Trophoblast cell (in vitro differentiated cells and primary cell): ENCODE measurements around the gene TTLL10.

Experiments used
- DNase-seq, 2 donors: peaks; one replicate each; pipeline ENCODE4 v3.0.0-alpha.2; 2016
- H2AFZ ChIP-seq: 2 replicates; pipeline ENCODE4 v1.6.1; 2013; ENCODE audit warnings: low read length, moderate library complexity, mild to moderate bottlenecking; ENCODE audit not compliant: insufficient read depth, poor library complexity
- H2AK5ac ChIP-seq: 2 replicates; pipeline ENCODE4 v1.6.1; 2013; ENCODE audit warnings: mild to moderate bottlenecking, low read length
- H2BK120ac ChIP-seq: 2 replicates; pipeline ENCODE4 v1.6.1; 2013; ENCODE audit warnings: low read length, mild to moderate bottlenecking, moderate library complexity; ENCODE audit not compliant: insufficient read depth, poor library complexity
- H2BK12ac ChIP-seq: 2 replicates; pipeline ENCODE4 v1.6.1; 2013; ENCODE audit warnings: mild to moderate bottlenecking, low read length, moderate library complexity
- H2BK5ac ChIP-seq: 2 replicates; pipeline ENCODE4 v1.6.1; 2013; ENCODE audit warnings: low read length, low read depth, moderate library complexity, mild to moderate bottlenecking; ENCODE audit not compliant: poor library complexity
- H3K14ac ChIP-seq: 2 replicates; pipeline ENCODE4 v1.6.1; 2013; ENCODE audit warnings: mild to moderate bottlenecking, low read length
- H3K18ac ChIP-seq: 2 replicates; pipeline ENCODE4 v1.6.1; 2013; ENCODE audit warnings: mild to moderate bottlenecking, low read length
- H3K23ac ChIP-seq: 2 replicates; pipeline ENCODE4 v1.6.1; 2013; ENCODE audit warnings: low read length
- H3K27ac ChIP-seq: 2 replicates; pipeline ENCODE4 v1.5.1; 2013; ENCODE audit warnings: low read depth, mild to moderate bottlenecking, inconsistent platforms, low read length, moderate library complexity
- H3K27me3 ChIP-seq: 2 replicates; pipeline ENCODE4 v1.6.1; 2013; ENCODE audit warnings: inconsistent platforms, mild to moderate bottlenecking, low read length, moderate library complexity; ENCODE audit not compliant: insufficient read depth
- H3K36me3 ChIP-seq, 2 experiments: 1 replicate in 1 of 2; 2 replicates in 1 of 2; pipeline ENCODE4 v1.6.1; 2013; ENCODE audit warnings: low read length in 2 of 2, mild to moderate bottlenecking in 2 of 2, moderate library complexity in 1 of 2; ENCODE audit not compliant: insufficient read depth in 2 of 2, control insufficient read depth in 1 of 2
- H3K4ac ChIP-seq: 2 replicates; pipeline ENCODE4 v1.6.1; 2013; ENCODE audit warnings: low read depth, mild to moderate bottlenecking, low read length, moderate library complexity
- H3K4me1 ChIP-seq, 2 experiments: 1 replicate in 1 of 2; 2 replicates in 1 of 2; pipeline ENCODE4 v1.6.1; 2013; ENCODE audit warnings: low read length in 2 of 2, mild to moderate bottlenecking in 2 of 2, moderate library complexity in 1 of 2; ENCODE audit not compliant: insufficient read depth in 2 of 2, control insufficient read depth in 1 of 2
- H3K4me2 ChIP-seq: 2 replicates; pipeline ENCODE4 v1.6.1; 2013; ENCODE audit warnings: inconsistent platforms, mild to moderate bottlenecking, low read length, moderate library complexity
- H3K4me3 ChIP-seq: 2 replicates; pipeline ENCODE4 v1.5.1; 2013; ENCODE audit warnings: mild to moderate bottlenecking, low read depth, low read length, inconsistent platforms
- H3K79me1 ChIP-seq: one replicate; pipeline ENCODE4 v1.6.1; 2013; ENCODE audit warnings: low read length
- H3K79me2 ChIP-seq: 2 replicates; pipeline ENCODE4 v1.6.1; 2013; ENCODE audit warnings: low read length, mild to moderate bottlenecking; ENCODE audit not compliant: control insufficient read depth, insufficient read depth, poor library complexity
- H3K9ac ChIP-seq: 2 replicates; pipeline ENCODE4 v1.6.1; 2013; ENCODE audit warnings: mild to moderate bottlenecking, low read length
- H3K9me3 ChIP-seq: 2 replicates; pipeline ENCODE4 v1.6.1; 2013; ENCODE audit warnings: low read depth, mild to moderate bottlenecking, control low read depth, inconsistent platforms, low read length; ENCODE audit not compliant: insufficient read depth
- H4K12ac ChIP-seq: 2 replicates; pipeline ENCODE4 v1.6.1; 2013; ENCODE audit warnings: low read depth, mild to moderate bottlenecking, low read length, moderate library complexity
- H4K8ac ChIP-seq: 2 replicates; pipeline ENCODE4 v1.6.1; 2013; ENCODE audit warnings: low read depth, mild to moderate bottlenecking, low read length, moderate library complexity
- H4K91ac ChIP-seq: one replicate; pipeline ENCODE4 v1.6.1; 2013; ENCODE audit warnings: low read depth, mild to moderate bottlenecking, low read length, moderate library complexity
- WGBS: extraction: QIAGEN DNeasy Blood & Tissue Kit; methylation state at CpG from one replicate; pipeline ENCODE4 v1.1.7; 2013; ENCODE audit warnings: missing lambda C conversion rate; ENCODE audit not compliant: insufficient read length, insufficient coverage; ENCODE audit errors: extremely low coverage; 5-methylcytosine and 5-hydroxymethylcytosine counted together

Gene TTLL10

DNA sequence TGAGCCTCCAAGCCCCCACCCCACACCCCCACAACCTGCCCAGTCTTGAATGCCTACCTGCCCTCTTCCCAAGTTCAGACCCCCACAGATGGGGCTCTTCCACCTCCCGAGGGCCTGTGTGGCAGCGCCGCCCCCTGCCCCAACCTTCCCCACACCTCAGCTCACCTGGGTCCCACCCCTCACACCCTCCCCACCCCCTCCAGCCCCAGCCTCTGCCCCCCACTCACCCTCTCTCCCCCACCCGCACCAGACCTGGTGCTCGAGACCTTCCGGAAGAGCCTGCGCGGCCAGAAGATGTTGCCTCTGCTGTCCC is 23.5 kb downstream of the TTLL10 start:
- no peak overlapping the region for H3K14ac ChIP-seq
- H3K79me1 ChIP-seq: peaks cover 1% of the 10 kb centered on the region
- H2AFZ ChIP-seq: no peak overlapping the region
- no peaks in the 10 kb centered on the region for H3K79me2 ChIP-seq
- no peak overlapping the region for H3K18ac ChIP-seq
- H3K9ac ChIP-seq: no peak overlapping the region
- H2AK5ac ChIP-seq: no peak overlapping the region
- H2BK5ac ChIP-seq: no peak overlapping the region
- H2BK120ac ChIP-seq: no peak overlapping the region
- H3K27me3 ChIP-seq: peaks cover 14% of the 10 kb centered on the region
- no CpG with 5 or more reads among the region's 8 CpGs for WGBS
- no peak overlapping the region for H4K8ac ChIP-seq
- no peak overlapping the region for H3K27ac ChIP-seq
- H4K12ac ChIP-seq: no peak overlapping the region
- H3K9me3 ChIP-seq: peaks cover 11% of the 10 kb centered on the region
- no peak overlapping the region for H3K4me2 ChIP-seq
- H3K4me3 ChIP-seq: no peak overlapping the region
- DNase-seq: no peak
- H2BK12ac ChIP-seq: no peak overlapping the region
- no peak overlapping the region for H3K23ac ChIP-seq
- peaks cover 0 to 3% of the 10 kb centered on the region in 2 experiments for H3K4me1 ChIP-seq
- H3K36me3 ChIP-seq: no peaks in the 10 kb centered on the region
- H3K4ac ChIP-seq: no peak overlapping the region
- H4K91ac ChIP-seq: no peak overlapping the region

DNA sequence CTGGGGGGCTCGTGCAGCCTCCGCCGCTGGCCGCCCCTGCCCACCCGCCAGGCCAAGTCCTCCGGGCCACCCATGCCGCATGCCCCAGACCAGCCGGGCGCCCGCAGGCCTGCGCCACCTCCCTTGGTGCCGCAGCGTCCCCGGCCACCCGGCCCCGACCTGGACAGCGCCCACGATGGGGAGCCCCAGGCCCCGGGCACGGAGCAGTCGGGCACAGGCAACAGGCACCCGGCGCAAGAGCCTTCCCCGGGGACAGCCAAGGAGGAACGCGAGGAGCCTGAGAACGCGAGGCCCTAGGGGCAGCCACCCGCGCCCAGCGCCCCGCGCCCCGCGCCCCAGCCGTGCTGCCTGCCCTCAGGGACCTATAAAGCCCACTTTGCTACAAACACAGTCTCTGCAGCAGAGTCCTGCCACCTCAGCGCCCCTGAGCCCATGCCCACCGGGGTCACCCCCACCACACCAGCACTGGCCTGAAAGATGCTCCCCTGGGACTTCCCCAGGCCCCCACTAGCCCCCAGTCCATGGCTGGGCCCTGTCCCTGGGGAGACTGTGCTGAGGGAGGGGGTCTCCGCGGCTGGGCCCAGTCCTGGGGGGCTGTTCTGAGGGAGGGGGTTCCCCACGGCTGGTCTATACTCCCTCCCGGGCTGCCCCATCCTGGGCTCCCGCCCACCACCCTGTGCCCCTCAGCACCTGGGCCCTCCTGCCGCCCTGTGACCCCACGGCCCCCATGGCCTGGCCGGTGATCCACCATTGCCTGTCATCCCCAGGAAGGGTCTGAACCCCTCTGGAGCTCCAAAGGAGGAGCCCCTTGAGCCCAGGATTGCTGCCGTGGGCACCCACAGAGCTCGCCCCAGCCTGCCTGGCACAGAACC is 24.1 kb downstream of the TTLL10 start:
- H2BK12ac ChIP-seq: no peak overlapping the region
- H3K9ac ChIP-seq: no peak overlapping the region
- H3K18ac ChIP-seq: no peak overlapping the region
- H4K8ac ChIP-seq: no peak overlapping the region
- H3K9me3 ChIP-seq: peaks cover 11% of the 10 kb centered on the region
- H2BK5ac ChIP-seq: no peak overlapping the region
- H4K91ac ChIP-seq: no peak overlapping the region
- H3K4me1 ChIP-seq: peaks cover 0 to 3% of the 10 kb centered on the region in 2 experiments
- peaks cover 14% of the 10 kb centered on the region for H3K27me3 ChIP-seq
- no peak overlapping the region for H4K12ac ChIP-seq
- no peak overlapping the region for H3K27ac ChIP-seq
- no peak overlapping the region for H3K23ac ChIP-seq
- no CpG with 5 or more reads among the region's 48 CpGs for WGBS
- no peaks in the 10 kb centered on the region for H3K79me2 ChIP-seq
- H3K14ac ChIP-seq: no peak overlapping the region
- H2AFZ ChIP-seq: no peak overlapping the region
- no peak overlapping the region for H3K4ac ChIP-seq
- H3K4me3 ChIP-seq: no peak overlapping the region
- H3K4me2 ChIP-seq: no peak overlapping the region
- no peak overlapping the region for H2BK120ac ChIP-seq
- no peak for DNase-seq
- H3K79me1 ChIP-seq: peaks cover 1% of the 10 kb centered on the region
- no peaks in the 10 kb centered on the region for H3K36me3 ChIP-seq
- no peak overlapping the region for H2AK5ac ChIP-seq

DNA sequence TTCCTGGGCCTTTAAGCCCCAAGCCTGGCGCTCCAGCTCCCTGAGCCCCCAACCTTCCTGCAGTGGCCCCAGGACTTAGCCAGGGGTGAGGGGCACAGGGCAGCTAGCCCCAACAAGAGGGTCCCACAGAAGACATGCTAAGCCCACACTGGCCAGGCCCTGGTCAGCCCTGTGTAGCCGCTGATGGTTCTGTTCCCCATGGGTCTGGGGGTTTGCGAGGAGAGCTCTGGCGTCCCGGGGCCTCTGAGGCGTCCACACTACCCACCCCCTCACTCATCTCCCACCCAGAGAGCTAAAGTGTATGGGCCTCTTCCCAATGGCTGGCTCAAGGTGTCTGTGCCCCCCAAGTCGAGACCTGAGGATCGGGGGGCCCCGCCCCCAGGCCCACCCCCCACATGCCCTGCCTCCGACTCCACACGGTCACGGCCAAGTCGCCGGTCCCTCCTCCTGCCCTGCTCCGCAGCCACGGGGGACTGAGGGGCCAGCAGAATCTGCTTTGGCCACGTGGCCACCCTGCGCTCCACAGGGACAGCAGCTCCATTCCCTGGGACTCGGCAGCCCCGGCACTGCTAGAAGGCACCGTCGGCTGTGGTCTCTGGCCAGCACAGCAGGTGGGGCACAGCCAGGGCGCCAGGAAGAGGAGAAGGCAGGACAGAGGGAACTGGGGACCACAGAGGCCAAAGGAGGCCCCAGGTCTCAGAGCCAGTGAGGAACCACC is 24.9 kb downstream of the TTLL10 start:
- Histone ChIP-seq H2BK12ac (no peak overlapping the region), H4K12ac (no peak overlapping the region), H3K9me3 (peaks cover 11% of the 10 kb centered on the region), H3K9ac (no peak overlapping the region), H3K79me2 (no peaks in the 10 kb centered on the region), H3K79me1 (peaks cover 1% of the 10 kb centered on the region), H2AFZ (no peak overlapping the region), H3K18ac (no peak overlapping the region), H4K8ac (no peak overlapping the region), H3K4ac (no peak overlapping the region), H2AK5ac (no peak overlapping the region), H3K14ac (no peak overlapping the region), H3K23ac (no peak overlapping the region), H2BK120ac (no peak overlapping the region), H3K4me3 (no peak overlapping the region), H2BK5ac (no peak overlapping the region), H3K27me3 (peaks cover 14% of the 10 kb centered on the region), H3K4me2 (no peak overlapping the region), H3K36me3 (no peaks in the 10 kb centered on the region), H3K4me1 (peaks cover 0 to 3% of the 10 kb centered on the region in 2 experiments), H4K91ac (no peak overlapping the region), H3K27ac (no peak overlapping the region)
- no CpG with 5 or more reads among the region's 23 CpGs for WGBS
- DNase-seq: no peak

GRCh38 chr1:1199141-1199960 is 25.7 kb downstream of the TTLL10 start:
- Histone ChIP-seq H3K23ac (no peak overlapping the region), H2BK120ac (no peak overlapping the region), H4K12ac (no peak overlapping the region), H2AK5ac (no peak overlapping the region), H4K8ac (no peak overlapping the region), H3K27me3 (peaks cover 14% of the 10 kb centered on the region), H3K79me1 (peaks cover 1% of the 10 kb centered on the region), H2BK12ac (no peak overlapping the region), H3K36me3 (no peaks in the 10 kb centered on the region), H3K27ac (no peak overlapping the region), H3K18ac (no peak overlapping the region), H3K4me3 (no peak overlapping the region), H4K91ac (no peak overlapping the region), H2BK5ac (no peak overlapping the region), H3K4me1 (peaks cover 0 to 3% of the 10 kb centered on the region in 2 experiments), H3K4ac (no peak overlapping the region), H3K4me2 (no peak overlapping the region), H2AFZ (no peak overlapping the region), H3K14ac (no peak overlapping the region), H3K9me3 (peaks cover 9% of the 10 kb centered on the region), H3K79me2 (no peaks in the 10 kb centered on the region), H3K9ac (no peak overlapping the region)
- no peak for DNase-seq
- WGBS: no CpG with 5 or more reads among the region's 22 CpGs
